HG03139 (cell line): Measurements from ENCODE around the gene NFATC3.
A peak's percentile ranks its signal among the peaks of the same experiment; 100 is the strongest.

Source experiments
- ATAC-seq: cut with Tn5 transposase; IDR thresholded peaks from one replicate; pipeline ENCODE4 v1.9.1; 2021; ENCODE audit not compliant: unreplicated experiment

Gene NFATC3

GRCh38 chr16:68244903-68245853 lies 160.0 kb downstream of the NFATC3 start, which contains the start of gene PLA2G15:
TSS of gene PLA2G15 (plus strand) at chr16:68245373. CDS start at chr16:68245427, 54 bp downstream.
- ATAC-seq = peak; percentile 79

- no peak for ATAC-seq
These were observed 161.0 kb downstream of the NFATC3 start for GRCh38 chr16:68246121-68246520.

DNA sequence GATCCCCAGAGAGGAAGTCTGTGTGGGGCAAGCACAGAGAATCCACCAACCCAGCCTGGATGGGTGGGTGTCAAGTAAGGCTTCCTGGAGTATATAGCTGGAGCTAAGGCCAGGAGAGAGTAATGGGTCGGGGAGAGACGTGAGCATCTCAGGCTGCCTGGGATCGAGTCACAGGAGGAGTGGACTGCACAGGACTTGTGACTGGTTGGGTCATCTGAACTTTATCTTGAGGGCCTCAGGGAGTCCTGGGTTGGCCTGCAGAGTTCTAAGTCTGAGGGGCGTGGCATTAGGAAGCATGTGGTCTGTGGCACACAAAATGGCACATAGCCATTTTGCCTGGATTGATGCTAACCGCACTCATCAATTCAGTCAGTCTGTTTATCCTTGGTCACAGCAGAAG lies 161.5 kb downstream of the NFATC3 start:
- ATAC-seq = no peak

- ATAC-seq = no peak
These were observed 162.2 kb downstream of the NFATC3 start for GRCh38 chr16:68247400-68247799.

DNA sequence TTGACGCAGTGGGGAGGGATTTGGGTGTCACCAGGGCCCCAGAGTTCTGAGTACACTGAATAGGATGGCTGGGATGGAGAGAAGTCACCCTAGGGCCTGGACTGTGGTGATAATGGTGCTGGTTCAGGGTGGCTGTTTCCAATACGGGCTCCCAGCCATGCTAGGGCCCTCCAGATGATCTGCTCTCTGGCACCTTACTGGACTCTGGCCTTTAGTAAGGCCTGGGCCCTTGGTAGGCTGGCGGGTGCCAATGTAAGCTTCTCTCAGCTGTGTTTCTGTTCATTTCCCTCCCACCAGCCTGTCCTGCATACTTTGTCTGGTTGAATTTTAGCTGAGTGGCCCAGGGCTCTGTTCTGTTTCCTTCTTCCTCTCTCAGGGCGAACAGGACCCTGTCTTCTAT lies 162.8 kb downstream of the NFATC3 start:
- ATAC-seq = no peak

- ATAC-seq = no peak
These were observed 164.2 kb downstream of the NFATC3 start for GRCh38 chr16:68249371-68249770.

DNA sequence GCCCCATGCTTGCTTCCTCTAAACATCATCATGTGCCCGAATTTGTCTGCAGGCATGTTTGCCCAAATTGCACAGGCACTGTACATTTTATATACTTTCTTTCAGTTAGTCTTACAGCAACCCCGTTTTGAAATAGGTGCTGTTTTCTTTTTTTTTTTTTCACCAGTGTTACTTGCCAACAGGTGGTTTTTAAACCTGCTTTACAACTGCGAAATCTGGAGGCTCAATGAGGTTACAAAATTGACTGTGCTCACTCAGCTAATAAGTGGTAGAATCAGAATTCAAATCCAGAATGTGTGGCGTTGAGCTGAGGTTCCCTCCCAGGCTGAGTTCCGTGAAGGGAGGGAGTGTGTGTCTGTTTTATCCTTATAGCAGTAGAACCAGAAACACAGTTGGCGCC lies 165.8 kb downstream of the NFATC3 start:
- no peak for ATAC-seq

- ATAC-seq = no peak
These were observed 166.7 kb downstream of the NFATC3 start for GRCh38 chr16:68251832-68252231.

- ATAC-seq = no peak
These were observed 167.2 kb downstream of the NFATC3 start for GRCh38 chr16:68252383-68252782.

DNA sequence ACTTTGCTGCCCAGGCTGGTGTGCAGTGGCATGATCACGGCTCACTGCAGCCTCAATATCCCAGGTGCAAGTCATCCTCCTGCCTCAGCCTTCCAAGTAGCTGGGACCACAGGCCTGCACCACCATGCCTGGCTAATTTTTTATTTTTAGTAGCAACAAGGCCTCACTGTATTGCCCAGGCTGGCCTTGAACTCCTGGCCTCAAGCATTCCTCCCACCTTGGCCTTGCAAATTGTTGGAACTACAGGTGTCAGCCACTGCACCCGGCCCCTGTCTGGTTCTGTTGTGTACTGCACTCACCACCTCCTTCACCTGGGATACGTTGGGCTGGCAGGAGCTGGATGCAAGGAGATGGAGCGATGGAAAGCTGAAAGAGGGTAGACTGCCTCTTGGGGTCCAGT lies 168.6 kb downstream of the NFATC3 start:
- ATAC-seq = no peak

GRCh38 chr16:68255712-68256111 lies 170.5 kb downstream of the NFATC3 start:
- no peak for ATAC-seq

DNA sequence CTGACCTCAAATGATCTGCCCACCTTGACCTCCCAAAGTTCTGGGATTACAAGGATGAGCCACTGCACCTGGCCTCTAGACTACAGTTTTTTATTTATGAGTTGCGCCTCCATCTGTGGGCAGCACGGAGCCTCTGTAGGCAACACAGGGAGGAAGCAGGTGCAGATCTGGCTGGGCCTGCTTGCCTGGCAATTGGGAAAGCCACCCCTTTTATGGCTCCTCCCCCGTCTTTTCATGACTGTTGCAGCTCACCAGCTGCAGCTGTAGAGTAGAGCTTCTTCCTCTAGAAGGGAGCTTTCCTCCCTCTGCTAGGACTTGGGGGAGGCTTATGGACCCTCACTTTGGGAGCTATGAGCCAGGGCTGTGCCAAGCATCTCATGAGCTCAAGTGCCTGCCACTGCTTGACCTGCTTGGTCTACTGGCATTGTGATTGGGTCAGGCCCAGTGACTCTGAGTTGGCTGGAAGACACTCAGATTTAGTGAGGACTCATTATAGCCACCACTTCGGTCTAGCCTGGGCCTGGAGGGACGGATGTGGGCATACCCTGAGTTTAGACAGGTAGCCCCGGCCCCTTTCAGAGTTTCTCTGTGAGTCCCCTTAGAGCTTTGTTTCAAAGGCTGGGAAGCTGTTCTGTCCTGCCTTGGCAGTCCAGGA lies 172.2 kb downstream of the NFATC3 start:
- ATAC-seq = peak; percentile 46

DNA sequence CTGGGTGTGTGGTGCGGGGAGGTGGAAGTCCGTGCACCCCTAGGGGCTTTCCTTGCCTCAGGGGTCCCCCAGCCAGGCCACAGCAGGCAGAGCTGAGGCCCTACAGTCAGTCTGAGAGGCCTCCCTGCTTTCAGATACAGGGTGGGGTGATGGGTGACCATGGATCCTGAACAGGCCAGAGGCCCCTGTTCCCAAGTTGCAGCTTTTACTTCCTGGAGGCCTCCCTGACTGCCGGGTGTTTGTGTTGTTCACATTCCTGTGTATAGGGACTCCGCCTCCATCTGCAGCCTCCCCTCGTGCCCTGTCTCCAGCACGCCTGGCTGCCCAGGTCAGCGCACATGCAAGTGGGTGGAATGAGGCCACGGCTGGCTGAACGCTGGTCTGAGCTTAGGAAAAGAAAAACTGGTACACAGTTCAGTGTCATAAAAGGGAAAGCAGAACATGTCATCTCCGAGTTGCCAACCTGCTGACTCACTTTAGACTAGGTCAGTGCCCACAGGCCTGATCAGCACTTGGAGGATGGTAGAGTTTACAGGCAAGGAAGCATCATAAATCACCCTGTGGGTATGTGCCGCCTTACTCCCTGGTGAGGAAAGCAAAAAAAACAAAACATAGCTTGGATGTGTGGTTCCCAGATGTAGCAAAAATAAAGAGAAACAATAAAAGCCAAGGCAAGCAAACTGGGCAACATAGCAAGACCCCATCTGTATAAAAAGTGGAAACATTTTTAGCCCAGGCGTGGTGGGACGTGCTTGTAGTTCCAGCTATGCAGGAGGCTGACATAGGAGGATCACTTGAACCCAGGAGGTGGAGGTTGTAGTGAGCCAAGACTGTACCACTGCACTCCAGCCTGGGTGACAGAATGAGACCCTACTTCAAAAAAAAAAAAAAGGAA lies 173.0 kb downstream of the NFATC3 start:
- peak; percentile 5 for ATAC-seq

GRCh38 chr16:68259007-68259825 lies 174.0 kb downstream of the NFATC3 start:
- ATAC-seq = no peak

DNA sequence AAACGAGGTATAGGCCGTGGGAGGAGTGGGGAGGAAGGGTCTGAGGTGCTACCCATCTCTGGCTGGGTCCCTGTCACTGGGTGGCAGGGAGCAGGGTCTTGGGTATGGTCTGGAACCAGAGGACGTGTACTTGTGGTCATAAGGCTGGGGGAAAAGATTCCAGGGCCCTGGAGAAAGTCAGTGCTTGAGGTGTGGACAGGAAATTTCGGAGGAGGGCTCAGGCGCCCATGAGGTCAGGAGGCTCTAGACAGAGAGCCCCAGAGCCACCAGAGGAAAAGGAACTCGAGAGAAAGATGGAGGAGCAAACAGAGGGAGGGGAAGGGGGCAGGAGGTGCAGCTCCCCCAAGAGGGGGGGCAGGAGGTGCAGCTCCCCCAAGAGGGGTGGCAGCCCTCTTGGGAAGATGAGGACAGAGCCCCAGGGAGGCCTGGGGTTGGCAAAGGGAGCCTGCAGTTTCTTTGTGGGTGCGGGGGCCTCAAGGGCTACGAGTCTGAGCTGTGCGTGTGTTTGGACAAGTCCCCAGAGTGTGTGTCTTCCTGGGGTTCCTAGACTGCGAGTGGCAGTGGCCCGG lies 178.5 kb downstream of the NFATC3 start:
- ATAC-seq = no peak

GRCh38 chr16:68264128-68265077 lies 179.2 kb downstream of the NFATC3 start, which contains the start of gene SLC7A6:
TSS of gene SLC7A6 (plus strand) at chr16:68264526. CDS start at chr16:68274727, 10,201 bp downstream.
- peak; percentile 57 for ATAC-seq

DNA sequence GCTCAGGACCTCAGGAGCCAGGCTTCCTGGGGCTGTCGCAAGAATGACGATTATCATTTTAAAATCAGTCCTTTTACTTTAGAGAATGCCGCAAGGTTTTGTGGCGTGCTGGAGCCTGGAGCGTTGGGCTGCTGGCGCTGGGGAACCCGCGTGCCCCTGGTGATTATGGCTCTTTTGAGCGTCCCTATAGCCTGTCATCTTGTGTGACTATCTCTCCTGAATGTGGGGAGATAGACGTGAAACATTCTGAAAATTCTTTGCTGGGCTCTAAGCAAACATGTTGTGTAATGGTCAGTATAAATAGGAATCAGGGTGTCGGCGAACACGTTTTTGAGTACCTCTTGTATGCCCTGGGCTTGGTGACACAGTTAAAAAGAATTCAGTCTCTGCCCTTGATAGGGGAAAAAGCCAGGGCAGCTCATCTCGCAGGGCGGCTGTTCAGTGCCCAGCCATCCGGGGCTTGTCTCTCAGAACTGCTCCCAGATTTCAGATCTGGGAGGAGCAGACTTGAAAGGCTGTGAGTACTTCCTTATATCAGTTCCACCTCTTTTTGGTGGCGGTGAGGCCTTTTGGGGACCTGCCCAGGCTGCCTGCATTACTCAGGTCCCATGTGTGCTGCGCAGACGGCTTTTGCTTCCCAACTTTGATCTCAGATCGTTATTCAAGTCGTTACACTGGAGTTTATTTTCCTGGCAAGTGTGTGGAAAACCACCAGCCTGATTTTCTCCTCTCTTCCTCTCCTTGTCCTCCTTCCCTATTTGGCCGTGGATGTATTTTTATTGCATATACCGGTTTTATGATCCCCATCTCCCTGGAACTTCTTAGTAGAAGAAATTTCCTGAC lies 180.1 kb downstream of the NFATC3 start:
- ATAC-seq = no peak
